Astrocyte of the cerebellum (primary cell): ENCODE results near the gene ACOXL.
"Not testable (repeated sequence)": the region's sequence is repeated elsewhere in the genome, so short reads cannot be mapped to it uniquely, and the experiment has no call there.

Experiments used
- DNase-seq: peaks from one replicate; pipeline ENCODE4 v3.0.0-alpha.2; 2011; ENCODE audit warnings: low read depth
- H3K4me3 ChIP-seq: 2 replicates; pipeline ENCODE4 v1.5.1; 2011; ENCODE audit warnings: mild to moderate bottlenecking, low read depth, low read length, moderate library complexity
- in situ Hi-C: cut with HindIII; loops from 2 replicates; pipeline ENCODE4 v1.10.0; 2017; ENCODE audit warnings: low sequenced_read_pairs
- TF ChIP-seq, protein P1 (sequence below): IDR thresholded peaks from 2 replicates; pipeline ENCODE4 v1.5.1; 2012; ENCODE audit warnings: low read length, low read depth, moderate library complexity, mild to moderate bottlenecking; ENCODE audit errors: missing control alignments

ACOXL gene

GRCh38 chr2:111042772-111043771 is 310.7 kb downstream of the ACOXL start:
- TF ChIP-seq, protein P1, sequence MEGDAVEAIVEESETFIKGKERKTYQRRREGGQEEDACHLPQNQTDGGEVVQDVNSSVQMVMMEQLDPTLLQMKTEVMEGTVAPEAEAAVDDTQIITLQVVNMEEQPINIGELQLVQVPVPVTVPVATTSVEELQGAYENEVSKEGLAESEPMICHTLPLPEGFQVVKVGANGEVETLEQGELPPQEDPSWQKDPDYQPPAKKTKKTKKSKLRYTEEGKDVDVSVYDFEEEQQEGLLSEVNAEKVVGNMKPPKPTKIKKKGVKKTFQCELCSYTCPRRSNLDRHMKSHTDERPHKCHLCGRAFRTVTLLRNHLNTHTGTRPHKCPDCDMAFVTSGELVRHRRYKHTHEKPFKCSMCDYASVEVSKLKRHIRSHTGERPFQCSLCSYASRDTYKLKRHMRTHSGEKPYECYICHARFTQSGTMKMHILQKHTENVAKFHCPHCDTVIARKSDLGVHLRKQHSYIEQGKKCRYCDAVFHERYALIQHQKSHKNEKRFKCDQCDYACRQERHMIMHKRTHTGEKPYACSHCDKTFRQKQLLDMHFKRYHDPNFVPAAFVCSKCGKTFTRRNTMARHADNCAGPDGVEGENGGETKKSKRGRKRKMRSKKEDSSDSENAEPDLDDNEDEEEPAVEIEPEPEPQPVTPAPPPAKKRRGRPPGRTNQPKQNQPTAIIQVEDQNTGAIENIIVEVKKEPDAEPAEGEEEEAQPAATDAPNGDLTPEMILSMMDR, result no peak
- DNase-seq, result no peak
- H3K4me3 ChIP-seq, result no peak overlapping the region
- in situ Hi-C loops, result no loop called here

DNA sequence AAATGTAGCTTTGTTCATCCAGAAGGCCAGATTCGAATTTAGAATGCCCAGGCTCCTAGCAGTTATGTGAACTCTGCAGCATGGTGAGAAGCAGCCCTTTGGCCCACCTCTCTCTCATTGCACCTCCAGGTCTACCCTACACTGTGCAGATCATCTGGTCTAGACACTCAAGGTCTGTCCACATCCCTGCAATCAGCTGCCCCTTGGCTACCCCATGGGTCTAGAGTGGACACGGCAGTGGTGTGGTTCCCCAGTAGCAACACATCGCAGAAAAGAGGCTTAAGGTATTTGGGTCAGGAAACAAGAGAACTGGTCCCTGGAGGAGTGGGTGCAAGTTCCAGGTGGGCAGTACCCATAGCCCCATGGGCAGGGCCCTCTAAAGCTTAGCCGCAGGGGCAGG is 311.7 kb downstream of the ACOXL start:
- TF ChIP-seq, protein P1, result no peak
- H3K4me3 ChIP-seq, result no peak overlapping the region
- DNase-seq, result no peak
- in situ Hi-C loops, result no loop called here

GRCh38 chr2:111045236-111045635 is 312.9 kb downstream of the ACOXL start:
- DNase-seq, in situ Hi-C loops, H3K4me3 ChIP-seq: not testable (repeated sequence)

GRCh38 chr2:111045771-111046444 is 313.5 kb downstream of the ACOXL start:
- H3K4me3 ChIP-seq, result no peak overlapping the region
- no peak for DNase-seq
- TF ChIP-seq, protein P1, result no peak
- in situ Hi-C loops, result no loop called here

- in situ Hi-C loops, result no loop called here
Measured at GRCh38 chr2:111046670-111047069, 314.3 kb downstream of the ACOXL start.

DNA sequence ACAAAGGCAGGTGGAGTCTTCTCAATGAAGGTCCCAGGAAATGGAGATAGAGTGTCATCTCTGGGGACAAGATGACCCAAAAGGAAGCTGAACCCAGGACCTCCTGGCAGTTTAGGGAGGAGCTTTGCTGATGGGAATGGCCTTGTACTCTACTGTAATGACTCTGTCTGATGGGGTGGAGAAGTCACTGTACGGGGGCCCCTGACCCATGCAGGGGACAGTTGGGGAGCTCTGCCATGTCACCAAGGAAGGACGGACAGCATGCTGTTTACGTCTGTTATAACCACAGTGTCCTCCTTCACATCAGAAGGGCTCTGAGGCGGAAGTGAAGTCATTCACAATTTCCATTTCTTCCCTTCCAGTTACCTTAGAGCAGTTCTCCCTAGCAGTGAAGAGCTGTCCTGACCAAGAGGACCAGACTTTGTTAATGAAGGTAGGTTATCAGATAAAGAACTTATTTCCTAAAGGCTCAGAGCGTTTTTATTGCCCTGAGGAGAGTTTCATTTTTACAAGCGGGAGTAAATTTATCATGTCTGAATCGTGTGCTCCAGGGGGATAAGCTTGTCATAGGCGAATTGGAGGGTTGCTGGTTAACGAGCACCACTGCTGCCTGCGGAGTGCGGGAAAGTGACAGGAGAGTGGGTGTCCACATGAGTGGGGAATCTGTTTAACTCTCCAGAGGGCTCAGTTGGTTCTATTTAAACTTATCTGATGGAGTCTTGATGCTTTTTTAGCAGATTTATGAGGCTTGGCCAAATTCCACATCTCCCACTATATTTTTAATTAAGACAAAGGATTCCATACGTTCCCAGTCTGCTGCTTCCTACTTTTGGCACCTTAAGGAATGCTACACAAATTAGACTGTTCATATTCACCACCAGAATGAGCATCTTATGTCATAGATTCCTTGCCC is 316.7 kb downstream of the ACOXL start:
- DNase-seq, result no peak
- TF ChIP-seq, protein P1, result no peak
- in situ Hi-C loops, result no loop called here
- no peak overlapping the region for H3K4me3 ChIP-seq

More at GRCh38 chr2:111046670-111047069, 314.3 kb downstream of the ACOXL start:
- H3K4me3 ChIP-seq, result no peak overlapping the region
- no peak for DNase-seq
- TF ChIP-seq, protein P1, result no peak
